Left lung (tissue), 10 donors: Measurements from ENCODE around the gene PLPPR3. TPM values are rescaled to one million over a fixed set of nuclear protein-coding genes. Genes with fewer than 3 reads are reported as not detected.

Experiments used
- ATAC-seq: fragments of 200-7000 bp; cut with Tn5 transposase; one replicate; pipeline ENCODE4 v1.9.1; 2020; ENCODE audit warnings: moderate library complexity
- DNase-seq, 4 donors: peaks; one replicate each; pipeline ENCODE4 v3.0.0-alpha.2; 2013 to 2020
- H3K27ac ChIP-seq, 2 donors: fragments of 200-600 bp; sonication (generic) in 1 of 2; one replicate each; pipeline versions ENCODE4 v1.5.0 to v1.8.0; 2020 to 2021
- H3K27me3 ChIP-seq, 2 donors: fragments of 200-600 bp; sonication (generic) in 1 of 2; one replicate each; pipeline versions ENCODE4 v1.5.0 to v1.8.0; 2020 to 2021
- H3K36me3 ChIP-seq, 2 donors: fragments of 200-600 bp; sonication (generic) in 1 of 2; one replicate each; pipeline versions ENCODE4 v1.5.0 to v1.8.0; 2020 to 2021
- H3K4me1 ChIP-seq, 2 donors: fragments of 200-600 bp; one replicate each; pipeline ENCODE4 v1.8.0; 2021
- H3K4me3 ChIP-seq, 2 donors: fragments of 200-600 bp; sonication (generic) in 1 of 2; one replicate each; pipeline versions ENCODE4 v1.5.0 to v1.8.0; 2020 to 2021; ENCODE audit warnings: mild to moderate bottlenecking in 1 of 2
- H3K9me3 ChIP-seq, 2 donors: fragments of 200-600 bp; sonication (generic) in 1 of 2; one replicate each; pipeline versions ENCODE4 v1.5.0 to v1.8.0; 2020 to 2021
- intact Hi-C, 2 donors: fragments of 100-400 bp; cut with DNase I; formaldehyde crosslinking; loops; one replicate each; pipeline versions ENCODE4 v1.11.2 to v1.14.2; 2022
- polyA plus RNA-seq, 6 donors: library from polyadenylated mRNA; unstranded; fragments of 120-200 nt; gene quantifications; one replicate each; pipeline ENCODE4 v1.2.1, GENCODE V29; 2013; ENCODE audit not compliant: insufficient read length in 6 of 6
- total RNA-seq, 2 donors: library from RNA; stranded (reverse); fragmentation: NEBNext Ultra II Directional; extraction: Animal tissue kit (Norgen Biotek cat#: 25700); gene quantifications; one replicate each; pipeline ENCODE4 v1.2.1, GENCODE V29; 2021
- TF ChIP-seq, protein P1 (sequence below), 2 donors: fragments of 200-600 bp; sonication (generic) in 1 of 2; IDR thresholded peaks; one replicate each; pipeline versions ENCODE4 v1.5.0 to v1.8.0; 2021; ENCODE audit warnings: antibody characterized with exemption in 2 of 2
- donor health status: DM: no; HTN: yes; CAD: no.
- donor health status: DM: no; HTN: no; CAD: no.

The PLPPR3 gene
- total and polyA plus RNA-seq, 8 donors, result 1.6 to 11.9 (median 6.3) TPM

DNA sequence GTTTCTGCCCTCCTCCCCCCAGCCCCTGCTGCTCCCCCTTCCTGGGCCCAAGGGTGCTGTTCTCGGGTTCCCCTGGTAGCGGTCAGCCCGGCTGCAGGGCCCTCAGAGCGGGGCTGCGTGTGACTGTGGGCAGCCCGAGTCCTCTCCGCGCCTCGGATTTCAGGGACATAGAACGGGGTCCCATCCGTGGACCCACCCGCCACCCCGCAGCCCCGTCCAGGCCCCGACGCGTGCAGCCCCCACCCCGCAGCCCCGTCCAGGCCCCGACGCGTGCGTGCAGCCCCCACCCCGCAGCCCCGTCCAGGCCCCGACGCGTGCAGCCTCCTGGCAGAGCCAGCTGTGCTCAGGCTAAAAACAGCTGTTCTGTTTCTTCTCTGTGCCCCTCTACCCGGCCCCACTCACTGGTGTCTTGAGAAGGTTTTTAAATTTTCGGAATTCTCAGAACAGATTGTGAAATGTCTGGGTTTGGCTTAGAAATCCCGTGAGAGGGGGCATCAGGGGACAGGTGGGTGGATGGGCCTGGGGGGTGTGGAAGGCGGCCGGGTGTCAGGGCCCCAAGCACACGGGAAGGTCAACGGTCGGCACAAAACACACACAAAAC lies 13.6 kb upstream of the PLPPR3 start:
- peaks cover 13 to 75% of the 10 kb centered on the region in 2 donors for H3K27me3 ChIP-seq
- intact Hi-C loops, result no loop called here
- TF ChIP-seq, protein P1, sequence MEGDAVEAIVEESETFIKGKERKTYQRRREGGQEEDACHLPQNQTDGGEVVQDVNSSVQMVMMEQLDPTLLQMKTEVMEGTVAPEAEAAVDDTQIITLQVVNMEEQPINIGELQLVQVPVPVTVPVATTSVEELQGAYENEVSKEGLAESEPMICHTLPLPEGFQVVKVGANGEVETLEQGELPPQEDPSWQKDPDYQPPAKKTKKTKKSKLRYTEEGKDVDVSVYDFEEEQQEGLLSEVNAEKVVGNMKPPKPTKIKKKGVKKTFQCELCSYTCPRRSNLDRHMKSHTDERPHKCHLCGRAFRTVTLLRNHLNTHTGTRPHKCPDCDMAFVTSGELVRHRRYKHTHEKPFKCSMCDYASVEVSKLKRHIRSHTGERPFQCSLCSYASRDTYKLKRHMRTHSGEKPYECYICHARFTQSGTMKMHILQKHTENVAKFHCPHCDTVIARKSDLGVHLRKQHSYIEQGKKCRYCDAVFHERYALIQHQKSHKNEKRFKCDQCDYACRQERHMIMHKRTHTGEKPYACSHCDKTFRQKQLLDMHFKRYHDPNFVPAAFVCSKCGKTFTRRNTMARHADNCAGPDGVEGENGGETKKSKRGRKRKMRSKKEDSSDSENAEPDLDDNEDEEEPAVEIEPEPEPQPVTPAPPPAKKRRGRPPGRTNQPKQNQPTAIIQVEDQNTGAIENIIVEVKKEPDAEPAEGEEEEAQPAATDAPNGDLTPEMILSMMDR (IDR thresholded peaks at IDR 0.05), result no peak
- peaks cover 0 to 15% of the 10 kb centered on the region in 2 donors for H3K4me1 ChIP-seq
- H3K9me3 ChIP-seq, result no peaks in the 10 kb centered on the region
- no peaks in the 10 kb centered on the region for H3K36me3 ChIP-seq
- H3K27ac ChIP-seq, result no peak overlapping the region
- no peak overlapping the region for H3K4me3 ChIP-seq
- DNase-seq (peak in 2 of 4 donors; percentile 62 to 88), ATAC-seq (peak; percentile 44)

DNA sequence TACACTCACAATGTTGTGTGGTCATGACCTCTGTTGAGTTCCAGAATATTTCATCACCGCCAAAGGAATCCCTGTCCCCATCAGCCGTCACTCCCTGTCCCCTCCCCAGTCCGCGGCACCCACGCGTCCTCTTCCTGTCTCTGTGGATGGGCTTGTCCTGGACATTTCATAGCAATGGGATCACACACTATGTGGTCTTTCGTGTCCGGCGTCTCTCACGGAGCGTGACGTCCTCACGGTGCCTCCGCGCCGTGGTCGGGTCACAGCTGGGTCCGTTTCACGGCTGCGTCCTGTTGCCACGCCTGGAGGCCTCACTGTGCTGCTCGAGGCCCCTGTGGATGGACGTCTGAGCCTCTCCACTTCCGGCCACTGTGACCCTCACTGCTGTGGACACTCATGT lies 12.5 kb upstream of the PLPPR3 start:
- no peak for ATAC-seq
- peaks cover 0 to 15% of the 10 kb centered on the region in 2 donors for H3K4me1 ChIP-seq
- intact Hi-C loops, result no loop called here
- H3K36me3 ChIP-seq, result no peaks in the 10 kb centered on the region
- no peak for DNase-seq
- no peaks in the 10 kb centered on the region for H3K9me3 ChIP-seq
- TF ChIP-seq, protein P1 (IDR thresholded peaks at IDR 0.05), result no peak
- peaks cover 13 to 79% of the 10 kb centered on the region in 2 donors for H3K27me3 ChIP-seq
- H3K27ac ChIP-seq, result no peak overlapping the region
- H3K4me3 ChIP-seq, result no peak overlapping the region

DNA sequence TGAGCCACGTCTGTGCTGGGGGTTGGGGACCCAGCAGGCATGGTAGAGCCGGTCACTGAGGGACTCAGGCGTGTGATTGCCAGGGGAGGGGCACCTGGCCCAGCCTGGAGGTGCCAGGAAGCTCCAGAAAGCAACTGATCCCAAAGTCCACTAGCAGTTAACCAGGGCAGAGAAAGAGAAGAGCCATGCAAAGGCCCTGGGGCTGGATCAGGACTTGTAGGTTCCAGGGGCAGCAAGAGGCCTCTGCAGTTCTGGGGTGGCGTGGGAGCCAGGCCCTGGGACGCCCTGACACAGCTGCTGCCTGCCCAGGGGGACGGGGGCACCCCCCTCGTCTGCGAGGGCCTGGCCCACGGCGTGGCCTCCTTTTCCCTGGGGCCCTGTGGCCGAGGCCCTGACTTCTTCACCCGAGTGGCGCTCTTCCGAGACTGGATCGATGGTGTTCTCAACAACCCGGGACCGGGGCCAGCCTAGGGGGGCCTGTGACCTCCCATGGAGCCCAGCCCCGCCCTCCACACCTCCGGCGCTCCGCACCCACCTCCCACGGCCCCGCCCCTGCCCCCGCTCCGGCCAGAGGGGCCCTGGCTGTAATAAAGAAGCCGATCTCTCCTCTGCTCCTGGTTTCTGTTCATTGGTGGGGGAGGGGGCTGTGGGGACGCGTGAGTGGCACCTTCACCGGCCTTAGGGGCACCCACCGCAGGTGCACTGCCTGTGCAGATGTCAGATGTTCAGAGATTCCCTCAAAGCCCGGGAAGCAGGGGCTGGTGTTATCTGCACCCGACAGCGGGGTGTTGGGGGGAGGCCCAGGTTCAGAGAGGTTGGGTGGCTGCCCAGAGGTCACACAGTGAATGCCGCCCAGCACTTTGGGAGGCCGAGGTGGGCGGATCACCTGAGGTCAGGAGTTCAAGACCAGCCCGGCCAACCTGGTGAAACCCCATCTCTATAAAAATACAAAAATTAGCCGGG lies 9.9 kb upstream of the PLPPR3 start:
- ATAC-seq (no peak), DNase-seq (no peak)
- Histone ChIP-seq H3K36me3 (no peaks in the 10 kb centered on the region), H3K9me3 (no peaks in the 10 kb centered on the region), H3K27ac (no peak overlapping the region), H3K27me3 (peaks cover 4 to 64% of the 10 kb centered on the region in 2 donors), H3K4me1 (peaks cover 0 to 26% of the 10 kb centered on the region in 2 donors), H3K4me3 (no peak overlapping the region)
- TF ChIP-seq, protein P1 (IDR thresholded peaks at IDR 0.05), result no peak
- intact Hi-C loops, result no loop called here

DNA sequence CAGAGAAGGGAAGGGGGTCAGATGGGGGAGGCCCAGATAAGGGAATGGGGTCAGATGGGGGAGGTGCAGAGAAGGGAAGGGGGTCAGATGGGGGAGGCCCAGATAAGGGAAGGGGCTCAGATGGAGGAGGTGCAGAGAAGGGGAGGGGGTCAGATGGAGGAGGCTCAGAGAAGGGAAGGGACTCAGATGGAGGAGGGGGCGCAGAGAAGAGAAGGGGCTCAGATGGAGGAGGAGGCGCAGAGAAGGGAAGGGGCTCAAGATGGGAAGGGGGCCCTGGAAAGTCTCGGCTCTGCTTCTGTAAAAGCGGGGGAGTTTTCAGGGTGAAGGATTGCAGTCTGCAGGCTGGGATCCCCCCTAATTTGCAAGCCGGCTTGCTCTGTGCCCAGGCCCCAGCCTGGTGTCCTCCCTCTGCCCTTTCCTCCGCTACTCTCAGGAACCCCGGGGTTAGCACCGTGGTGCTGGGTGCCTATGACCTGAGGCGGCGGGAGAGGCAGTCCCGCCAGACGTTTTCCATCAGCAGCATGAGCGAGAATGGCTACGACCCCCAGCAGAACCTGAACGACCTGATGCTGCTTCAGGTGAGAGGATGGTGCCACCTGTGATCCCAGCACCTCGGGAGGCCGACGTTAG lies 7.5 kb upstream of the PLPPR3 start:
- no peak for ATAC-seq
- Histone ChIP-seq H3K27ac (no peak overlapping the region), H3K4me1 (peaks cover 0 to 50% of the 10 kb centered on the region in 2 donors), H3K9me3 (no peaks in the 10 kb centered on the region), H3K36me3 (no peaks in the 10 kb centered on the region), H3K4me3 (no peak overlapping the region), H3K27me3 (peaks cover 0 to 42% of the 10 kb centered on the region in 2 donors)
- DNase-seq, result no peak
- TF ChIP-seq, protein P1 (IDR thresholded peaks at IDR 0.05), result no peak
- intact Hi-C loops, result no loop called here
